Midbrain (tissue), 1 donor: ENCODE data around the gene DOCK8.
"Not testable (repeated sequence)": the region's sequence is repeated elsewhere in the genome, so short reads cannot be mapped to it uniquely, and the experiment has no call there.

Experiments
- DNase-seq: peaks from one replicate; lab custom pipeline; 2025; lab: John Stamatoyannopoulos, UW

The DOCK8 gene

GRCh38 chr9:214648-215493, at the start of gene DOCK8:
TSS of gene DOCK8 (plus strand) at chr9:214865. CDS start at chr9:214977, 112 bp downstream.
- no peak for DNase-seq

GRCh38 chr9:169757-170156, 44.9 kb upstream of the DOCK8 start:
- DNase-seq = not testable (repeated sequence)

- DNase-seq = not testable (repeated sequence)
Measured at GRCh38 chr9:178140-178825, 36.4 kb upstream of the DOCK8 start.

DNA sequence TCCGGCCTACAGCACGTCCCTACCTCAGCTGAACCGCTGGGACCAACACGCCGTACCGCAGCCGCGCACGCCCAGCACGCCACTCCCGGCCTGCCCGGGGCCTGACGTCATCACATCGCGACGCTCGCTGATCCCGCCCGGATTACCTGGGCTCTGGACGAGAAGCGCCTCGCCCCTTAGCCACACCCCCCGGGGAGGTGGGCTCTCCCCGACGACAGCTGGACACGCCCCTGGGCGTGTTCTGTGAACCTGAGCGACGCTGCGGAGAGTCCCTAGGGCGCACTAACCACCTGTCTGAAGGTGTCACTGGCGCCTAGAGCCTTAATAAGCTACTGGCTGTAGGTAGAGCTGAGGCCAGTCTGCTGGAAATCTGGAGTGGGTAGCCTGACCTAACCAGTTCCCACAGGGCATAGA, 35.7 kb upstream of the DOCK8 start, which contains the start of gene ZNG1A:
Gene ZNG1A (minus strand): TSS at position 87 of the 414 bp plus-strand sequence. CDS start 87 bp downstream, outside the sequence.
- DNase-seq = not testable (repeated sequence)

DNA sequence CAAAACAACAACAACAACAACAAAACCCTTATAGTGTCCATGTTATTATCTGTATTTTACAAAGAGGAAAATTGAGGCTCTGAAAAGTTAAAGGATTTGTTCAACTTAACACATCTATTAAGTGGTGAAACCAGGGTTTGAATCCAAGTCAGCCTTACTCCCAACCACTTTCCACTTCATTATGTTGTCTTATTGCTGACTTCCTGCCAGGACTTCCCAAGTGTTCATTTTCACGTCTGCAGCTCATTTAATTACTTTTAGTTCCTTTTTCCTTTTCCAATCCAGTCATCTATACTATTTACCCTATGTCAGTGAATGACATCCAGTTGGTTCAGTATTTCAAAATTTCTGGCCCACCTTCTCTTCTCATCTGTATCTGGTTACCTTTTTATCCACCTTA, 15.1 kb upstream of the DOCK8 start:
- not testable (repeated sequence) for DNase-seq

DNA sequence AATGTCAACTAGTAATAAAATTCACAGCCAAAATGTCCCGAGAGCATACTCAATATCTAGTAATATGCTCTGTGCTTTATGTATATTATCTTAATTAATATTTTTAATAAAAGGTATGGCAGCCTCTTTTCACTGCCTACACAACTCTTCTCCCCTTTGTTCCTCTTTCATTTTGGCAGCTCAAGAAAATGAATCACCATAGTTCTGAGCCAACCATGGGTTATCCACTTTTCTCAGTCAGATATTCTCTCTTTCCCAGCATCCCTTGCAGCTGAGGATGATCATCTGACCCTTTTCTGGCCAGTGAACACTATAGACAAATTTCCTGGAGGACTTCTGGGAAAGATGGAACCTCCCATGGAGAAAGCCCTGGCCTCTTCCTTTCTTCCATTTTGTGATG, 8.2 kb upstream of the DOCK8 start:
- DNase-seq = no peak

DNA sequence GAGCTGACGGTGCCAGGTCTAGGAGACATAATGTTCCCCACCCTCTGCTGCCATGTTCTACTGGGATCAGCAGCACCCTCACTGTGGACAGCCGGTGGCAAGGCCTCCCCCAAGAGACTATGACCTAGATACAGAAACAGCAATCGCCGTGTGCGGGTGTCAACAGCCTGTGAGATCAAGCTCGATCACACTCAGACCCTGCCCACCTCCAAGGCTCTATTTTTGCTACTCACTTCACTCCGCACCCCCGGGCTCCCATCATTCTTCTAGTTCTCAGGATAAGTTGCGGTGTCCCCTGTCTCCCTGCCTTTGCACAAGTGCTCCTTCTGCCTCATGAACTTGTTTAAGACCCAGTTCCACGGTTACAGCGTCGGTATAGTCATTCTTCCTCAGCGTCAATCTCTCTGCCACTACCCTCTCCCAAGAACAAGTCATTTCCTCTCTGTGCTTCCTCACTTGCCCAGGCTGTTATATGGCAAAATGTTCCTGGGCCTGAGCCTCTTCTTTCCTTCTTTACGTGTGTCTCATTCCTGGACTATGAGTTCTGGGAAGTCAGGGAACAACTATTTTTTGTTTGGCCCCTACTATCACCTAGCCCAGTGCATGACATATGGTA, 5.4 kb upstream of the DOCK8 start:
- DNase-seq = no peak

DNA sequence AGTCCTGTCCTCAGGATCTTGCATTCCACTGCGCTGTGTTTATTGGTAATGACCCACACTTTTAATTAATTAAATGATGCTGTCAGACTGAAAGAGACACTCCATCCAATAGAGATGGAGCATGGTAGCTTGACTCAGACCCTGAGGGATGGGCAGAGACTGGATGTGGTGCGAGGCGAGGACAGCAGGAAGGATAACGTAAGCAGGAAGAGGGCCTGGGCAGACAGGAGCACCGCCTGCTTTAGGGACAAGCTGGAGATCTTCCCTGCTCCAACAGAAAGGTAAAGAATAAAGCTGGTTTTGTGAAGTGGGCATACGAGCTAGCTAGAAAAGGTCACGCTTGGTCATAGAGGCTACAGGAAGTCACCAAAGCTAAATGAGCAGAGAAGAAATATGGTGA, 3.6 kb upstream of the DOCK8 start:
- no peak for DNase-seq

DNA sequence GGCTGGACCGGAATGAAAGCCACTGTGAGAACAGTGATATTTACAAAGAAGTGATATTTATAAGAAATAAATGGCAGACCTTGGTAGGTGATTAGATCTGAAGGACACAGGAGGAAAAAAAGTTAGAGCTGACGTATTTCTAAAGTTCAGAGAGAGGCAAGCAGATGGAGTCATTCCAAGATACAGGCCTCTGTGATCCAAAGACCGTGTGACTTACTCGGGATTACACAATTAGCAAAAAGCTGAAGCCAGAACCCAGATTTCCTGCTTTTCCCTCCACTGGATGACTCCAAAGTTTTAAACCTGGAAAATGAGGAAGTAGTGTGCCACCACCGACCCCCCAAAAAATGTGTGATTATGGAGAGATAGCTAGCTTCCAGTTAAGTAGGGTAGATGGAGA, 3.1 kb upstream of the DOCK8 start:
- peak; percentile 32 for DNase-seq

DNA sequence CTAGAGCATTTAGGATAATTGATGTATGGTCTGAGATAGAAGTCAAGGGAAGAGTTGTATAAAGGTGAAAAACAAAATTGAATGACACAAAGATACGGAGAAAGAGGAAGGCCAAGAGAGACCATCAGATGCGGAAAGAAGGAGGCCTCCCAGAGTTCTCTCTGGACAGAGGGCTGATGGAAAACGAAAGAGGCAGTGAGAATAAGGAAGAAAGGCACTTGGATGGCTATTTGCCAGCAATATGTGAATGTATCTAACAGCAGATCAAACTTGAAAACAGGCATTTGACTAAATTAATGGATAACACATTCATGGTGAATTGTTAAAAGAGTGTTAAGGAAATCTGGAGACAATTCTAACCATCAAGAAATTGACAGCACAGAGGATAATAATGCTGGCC, 2.4 kb upstream of the DOCK8 start:
- DNase-seq = peak; percentile 19

GRCh38 chr9:213901-214300, 764 bp upstream of the DOCK8 start:
- not testable (repeated sequence) for DNase-seq

- DNase-seq = no peak
Measured at GRCh38 chr9:214351-214647, 366 bp upstream of the DOCK8 start.

DNA sequence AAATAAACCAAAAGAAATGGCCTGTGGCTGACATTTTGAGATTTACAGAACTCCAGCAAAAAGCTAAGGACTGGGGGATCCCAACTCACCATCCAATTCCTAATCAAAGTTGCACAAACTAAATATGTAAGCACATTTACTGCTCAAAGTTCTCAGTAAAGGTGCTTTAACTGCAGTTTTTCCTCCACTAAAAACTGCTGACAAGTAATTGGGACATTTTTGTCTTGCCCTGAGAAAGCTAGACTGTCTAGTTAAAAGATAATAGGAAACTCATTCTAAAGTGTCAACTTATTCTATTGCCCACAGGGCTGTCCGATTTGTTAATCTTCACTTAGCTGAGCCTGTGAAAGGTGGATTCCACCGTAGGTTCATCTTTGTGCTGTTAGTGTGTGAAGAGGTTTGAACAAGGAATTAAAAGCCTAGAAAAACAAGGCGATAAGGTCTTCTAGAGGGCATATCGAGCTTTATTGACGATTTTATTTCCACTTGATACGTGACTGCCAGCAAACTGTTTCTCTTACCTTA, 1.0 kb downstream of the DOCK8 start:
- DNase-seq = no peak

- DNase-seq = no peak
Measured at GRCh38 chr9:216866-217265, 2.2 kb downstream of the DOCK8 start.

GRCh38 chr9:217950-218349, 3.3 kb downstream of the DOCK8 start:
- DNase-seq = no peak

DNA sequence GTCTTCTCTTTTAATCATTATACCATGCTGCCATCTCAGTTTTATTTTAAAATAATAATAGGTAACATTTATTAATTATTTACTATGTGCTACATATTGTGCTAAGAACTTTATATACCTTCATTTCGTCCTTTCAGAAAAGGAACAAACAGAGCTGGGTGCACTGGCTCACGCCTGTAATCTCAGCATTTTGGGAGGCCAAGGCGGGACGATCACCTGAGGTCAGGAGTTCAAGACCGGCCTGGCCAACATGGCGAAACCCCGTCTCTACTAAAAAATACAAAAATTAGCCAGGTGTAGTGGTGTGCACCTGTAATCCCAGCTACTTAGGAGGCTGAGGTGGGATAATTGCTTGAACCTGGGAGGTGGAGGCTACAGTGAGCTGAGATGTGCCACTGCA, 4.4 kb downstream of the DOCK8 start:
- DNase-seq = not testable (repeated sequence)

- DNase-seq = peak; percentile 9
Measured at GRCh38 chr9:219670-220365, 5.2 kb downstream of the DOCK8 start.

- DNase-seq = no peak
Measured at GRCh38 chr9:221989-222776, 7.5 kb downstream of the DOCK8 start.

DNA sequence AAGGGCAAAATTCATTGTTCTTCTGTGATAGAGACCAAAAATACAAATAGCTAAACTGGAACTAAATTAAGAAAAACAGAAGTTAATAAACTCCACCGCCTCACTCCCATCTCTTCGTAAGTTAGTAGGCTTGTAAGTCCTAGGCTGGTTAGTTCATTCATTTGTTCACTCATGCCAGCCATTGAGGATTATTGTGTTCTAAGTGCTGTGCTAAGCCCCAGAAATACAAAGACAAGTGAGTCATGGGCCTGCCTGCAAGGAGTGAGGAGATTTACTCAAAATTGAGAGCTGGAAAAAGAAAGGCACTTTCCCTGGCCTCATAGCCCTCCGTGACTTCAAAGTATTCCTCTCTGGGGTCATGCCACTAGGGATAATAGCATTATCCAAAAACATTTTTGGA, 8.5 kb downstream of the DOCK8 start:
- DNase-seq = no peak

DNA sequence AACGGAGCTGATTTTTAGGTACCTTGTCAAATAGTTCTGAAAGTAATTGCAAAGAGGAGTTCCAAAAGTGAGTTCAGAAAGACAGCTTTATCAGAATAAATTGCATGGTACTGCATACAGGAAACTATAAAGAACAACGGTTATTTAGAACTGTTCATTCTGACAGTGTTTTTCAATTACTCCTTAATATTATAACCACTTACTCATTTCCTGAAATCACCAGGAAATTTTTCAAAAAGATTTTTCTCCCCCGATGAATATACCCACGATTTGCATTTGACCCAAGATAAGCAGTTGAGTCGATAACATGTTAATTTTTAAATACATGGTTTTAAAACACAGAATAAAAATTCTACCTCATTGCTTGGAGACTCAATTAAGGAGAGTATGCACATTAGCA, 9.4 kb downstream of the DOCK8 start:
- DNase-seq = no peak
